Type B pancreatic cell (in vitro differentiated cells): ENCODE results near the gene STMND1. TPM values are rescaled to one million over a fixed set of nuclear protein-coding genes. Genes with fewer than 3 reads are reported as not detected.
A peak's percentile ranks its signal among the peaks of the same experiment; 100 is the strongest.

Experiments
- DNase-seq: peaks from one replicate; pipeline ENCODE4 v3.0.0; 2021; ENCODE audit warnings: mixed read lengths; ENCODE audit not compliant: unreplicated experiment; ENCODE audit errors: extremely low spot score
- H3K27ac Mint-ChIP-seq: 2 replicates; pipeline ENCODE4 v1.8.0; 2021; ENCODE audit warnings: mild to moderate bottlenecking, mixed read lengths
- H3K27me3 Mint-ChIP-seq: 2 replicates; pipeline ENCODE4 v1.8.0; 2021; ENCODE audit warnings: mixed read lengths
- H3K36me3 Mint-ChIP-seq: 2 replicates; pipeline ENCODE4 v1.8.0; 2021; ENCODE audit warnings: mixed read lengths
- H3K4me1 Mint-ChIP-seq: one replicate; pipeline ENCODE4 v1.8.0; 2021; ENCODE audit warnings: mixed read lengths; ENCODE audit not compliant: unreplicated experiment
- H3K4me3 Mint-ChIP-seq: 2 replicates; pipeline ENCODE4 v1.8.0; 2021; ENCODE audit warnings: mild to moderate bottlenecking, mixed read lengths
- H3K9me3 Mint-ChIP-seq: 2 replicates; pipeline ENCODE4 v1.8.0; 2021; ENCODE audit warnings: mixed read lengths
- total RNA-seq: library from RNA; stranded (reverse); gene quantifications from 2 replicates; pipeline ENCODE4 v1.2.1, GENCODE V29; 2021; ENCODE audit warnings: low replicate concordance
- TF ChIP-seq, protein P1 (sequence below): fragments of 200-600 bp; sonication (generic); conservative IDR thresholded peaks from 2 replicates; pipeline ENCODE4 v1.5.0; 2021; ENCODE audit warnings: antibody characterized with exemption, mild to moderate bottlenecking

STMND1 gene
- total RNA-seq, 1 donor from 2014 or later, result 2.2 TPM

DNA sequence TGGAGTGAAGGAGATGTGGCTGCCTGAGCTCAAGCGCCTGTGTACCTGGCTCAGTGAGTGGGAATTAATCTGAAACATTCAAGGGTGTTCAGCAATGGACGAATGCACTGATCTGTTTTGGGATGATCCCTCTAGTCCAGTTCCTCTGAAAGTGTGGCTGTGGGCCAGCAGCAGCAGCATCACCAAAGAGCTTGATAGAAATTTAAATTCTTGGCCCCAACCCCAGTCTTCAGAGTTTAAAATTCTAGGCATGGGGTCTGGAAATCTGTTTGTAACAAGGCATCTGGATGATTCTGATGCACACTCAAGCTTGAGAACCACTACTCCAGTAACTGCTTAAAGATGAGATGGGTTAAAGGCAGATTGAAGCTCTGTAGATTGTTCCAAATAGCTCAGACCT, 59.2 kb downstream of the STMND1 start:
- Mint-ChIP-seq H3K9me3 (no peaks in the 10 kb centered on the region), H3K27me3 (peaks cover 4% of the 10 kb centered on the region), H3K4me1 (no peaks in the 10 kb centered on the region), H3K36me3 (no peaks in the 10 kb centered on the region), H3K27ac (no peak overlapping the region), H3K4me3 (no peak overlapping the region)
- no peak for DNase-seq
- TF ChIP-seq, protein P1, sequence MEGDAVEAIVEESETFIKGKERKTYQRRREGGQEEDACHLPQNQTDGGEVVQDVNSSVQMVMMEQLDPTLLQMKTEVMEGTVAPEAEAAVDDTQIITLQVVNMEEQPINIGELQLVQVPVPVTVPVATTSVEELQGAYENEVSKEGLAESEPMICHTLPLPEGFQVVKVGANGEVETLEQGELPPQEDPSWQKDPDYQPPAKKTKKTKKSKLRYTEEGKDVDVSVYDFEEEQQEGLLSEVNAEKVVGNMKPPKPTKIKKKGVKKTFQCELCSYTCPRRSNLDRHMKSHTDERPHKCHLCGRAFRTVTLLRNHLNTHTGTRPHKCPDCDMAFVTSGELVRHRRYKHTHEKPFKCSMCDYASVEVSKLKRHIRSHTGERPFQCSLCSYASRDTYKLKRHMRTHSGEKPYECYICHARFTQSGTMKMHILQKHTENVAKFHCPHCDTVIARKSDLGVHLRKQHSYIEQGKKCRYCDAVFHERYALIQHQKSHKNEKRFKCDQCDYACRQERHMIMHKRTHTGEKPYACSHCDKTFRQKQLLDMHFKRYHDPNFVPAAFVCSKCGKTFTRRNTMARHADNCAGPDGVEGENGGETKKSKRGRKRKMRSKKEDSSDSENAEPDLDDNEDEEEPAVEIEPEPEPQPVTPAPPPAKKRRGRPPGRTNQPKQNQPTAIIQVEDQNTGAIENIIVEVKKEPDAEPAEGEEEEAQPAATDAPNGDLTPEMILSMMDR, result no peak

DNA sequence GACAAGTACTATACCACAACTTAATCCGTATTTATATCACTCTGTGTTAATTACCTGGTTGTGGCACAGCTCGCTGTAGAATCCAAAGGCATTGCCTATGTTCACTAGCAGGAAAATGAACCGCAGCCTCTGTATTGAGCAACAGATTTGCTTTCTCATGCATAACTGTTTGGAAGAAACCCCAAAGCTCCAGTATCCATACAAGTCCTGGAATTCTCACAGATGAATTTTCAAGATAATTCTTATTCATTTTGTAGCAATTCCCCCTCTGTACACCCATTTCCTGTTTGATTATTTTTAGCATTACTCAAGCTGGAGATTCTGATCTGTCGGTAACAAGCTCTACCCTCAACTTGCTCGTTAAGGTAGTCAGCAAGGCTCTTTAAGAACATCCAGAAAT, 63.5 kb downstream of the STMND1 start:
- H3K36me3 Mint-ChIP-seq, result no peaks in the 10 kb centered on the region
- H3K27ac Mint-ChIP-seq, result no peak overlapping the region
- TF ChIP-seq, protein P1, result no peak
- no peak for DNase-seq
- H3K4me3 Mint-ChIP-seq, result no peak overlapping the region
- peaks cover 4% of the 10 kb centered on the region for H3K27me3 Mint-ChIP-seq
- H3K9me3 Mint-ChIP-seq, result no peaks in the 10 kb centered on the region
- H3K4me1 Mint-ChIP-seq, result no peaks in the 10 kb centered on the region

DNA sequence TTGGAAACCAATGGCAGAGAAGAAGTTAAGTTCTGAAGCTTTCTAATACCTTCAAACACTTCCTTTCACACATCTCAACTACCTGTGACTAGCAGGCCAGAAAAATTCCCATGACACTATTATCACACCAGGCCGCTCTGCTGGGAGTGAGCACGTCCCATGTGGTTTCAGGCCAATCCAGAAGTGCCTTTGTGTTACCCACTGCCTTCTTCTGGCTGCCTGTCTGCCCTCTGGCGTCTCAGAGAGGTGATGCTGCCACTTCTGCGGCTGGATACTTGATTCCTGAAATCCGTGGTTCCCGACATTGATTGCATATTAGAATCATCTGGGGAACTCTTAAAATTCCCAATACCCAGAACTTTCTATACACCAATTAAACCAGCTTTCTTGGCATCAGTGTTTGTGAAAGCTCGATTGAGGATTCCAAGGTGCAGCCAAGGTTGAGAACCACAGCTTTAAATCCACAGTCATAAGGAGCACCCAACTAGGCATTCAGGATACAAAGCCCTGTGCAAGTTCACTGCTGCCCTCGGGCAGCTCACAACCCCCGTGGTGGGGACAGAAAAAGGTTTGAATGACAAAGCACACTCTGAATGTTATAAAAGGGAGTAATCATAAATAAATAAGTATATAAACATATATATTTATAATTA, 65.6 kb downstream of the STMND1 start:
- Mint-ChIP-seq H3K4me3 (no peak overlapping the region), H3K9me3 (no peaks in the 10 kb centered on the region), H3K4me1 (no peaks in the 10 kb centered on the region), H3K27ac (no peak overlapping the region), H3K27me3 (no peaks in the 10 kb centered on the region), H3K36me3 (no peaks in the 10 kb centered on the region)
- DNase-seq, result no peak
- TF ChIP-seq, protein P1, result peak; percentile 74

DNA sequence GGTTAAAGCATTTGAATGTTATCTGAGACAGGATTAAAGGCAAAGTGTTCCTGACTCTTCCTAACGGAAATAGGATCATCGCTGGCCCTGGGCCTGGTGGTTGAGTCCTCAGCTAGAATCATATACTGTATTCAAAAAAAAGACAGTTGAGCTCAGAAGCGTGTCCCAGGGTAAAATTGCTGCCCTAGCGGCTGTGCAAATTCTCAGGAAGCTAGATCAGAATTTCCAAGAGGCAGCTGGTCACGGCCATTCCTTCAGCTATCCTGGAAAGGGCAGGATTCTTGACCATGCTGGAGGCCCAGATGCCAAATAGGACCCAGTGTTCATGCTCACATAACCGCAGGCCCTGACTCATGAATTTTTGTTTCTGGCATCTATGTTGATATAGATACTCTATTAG, 67.4 kb downstream of the STMND1 start:
- no peak for DNase-seq
- H3K4me3 Mint-ChIP-seq, result no peak overlapping the region
- TF ChIP-seq, protein P1, result no peak
- no peak overlapping the region for H3K27ac Mint-ChIP-seq
- no peaks in the 10 kb centered on the region for H3K36me3 Mint-ChIP-seq
- peaks cover 5% of the 10 kb centered on the region for H3K27me3 Mint-ChIP-seq
- H3K4me1 Mint-ChIP-seq, result no peaks in the 10 kb centered on the region
- no peaks in the 10 kb centered on the region for H3K9me3 Mint-ChIP-seq

DNA sequence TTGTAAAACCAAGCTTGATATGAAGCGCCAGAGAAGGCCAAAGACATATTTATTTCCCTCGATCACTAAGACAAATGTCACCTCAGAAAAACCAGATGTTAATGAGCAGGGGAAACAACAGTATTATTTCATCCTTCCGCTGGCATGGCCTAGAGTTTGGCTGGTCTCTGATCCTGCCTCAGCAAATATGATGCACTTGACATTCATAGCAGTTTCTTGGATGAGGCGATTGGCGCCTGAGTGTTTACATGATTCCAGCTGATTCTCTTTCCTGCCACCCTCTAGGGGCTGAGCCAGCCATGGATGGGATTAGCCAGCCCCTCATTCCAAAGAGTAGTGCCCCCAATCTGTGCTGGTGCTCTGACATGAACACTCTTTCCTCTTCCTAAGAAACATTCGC, 67.9 kb downstream of the STMND1 start:
- Mint-ChIP-seq H3K4me1 (no peaks in the 10 kb centered on the region), H3K27me3 (peaks cover 5% of the 10 kb centered on the region), H3K4me3 (no peak overlapping the region), H3K9me3 (no peaks in the 10 kb centered on the region), H3K27ac (no peak overlapping the region), H3K36me3 (no peaks in the 10 kb centered on the region)
- no peak for DNase-seq
- TF ChIP-seq, protein P1, result no peak
